Vagina (tissue), 2 donors: ENCODE data around the gene GOLGA1.

Experiments used
- POLR2A ChIP-seq, 2 donors: fragments of 450-650 bp; IDR thresholded peaks; one replicate each; pipeline ENCODE4 v1.6.1; 2017; ENCODE audit warnings: antibody characterized with exemption in 2 of 2, mild to moderate bottlenecking in 2 of 2, moderate library complexity in 2 of 2
- TF ChIP-seq, protein P1 (sequence below), 3 experiments: fragments of 450-650 bp in 2 of 3; fragments of 200-600 bp in 1 of 3; sonication (generic) in 1 of 3; IDR thresholded peaks; one replicate each; pipeline ENCODE4 v1.5.1; 2017 to 2019; ENCODE audit warnings: antibody characterized with exemption in 3 of 3, mild to moderate bottlenecking in 2 of 3, moderate library complexity in 2 of 3

DNA sequence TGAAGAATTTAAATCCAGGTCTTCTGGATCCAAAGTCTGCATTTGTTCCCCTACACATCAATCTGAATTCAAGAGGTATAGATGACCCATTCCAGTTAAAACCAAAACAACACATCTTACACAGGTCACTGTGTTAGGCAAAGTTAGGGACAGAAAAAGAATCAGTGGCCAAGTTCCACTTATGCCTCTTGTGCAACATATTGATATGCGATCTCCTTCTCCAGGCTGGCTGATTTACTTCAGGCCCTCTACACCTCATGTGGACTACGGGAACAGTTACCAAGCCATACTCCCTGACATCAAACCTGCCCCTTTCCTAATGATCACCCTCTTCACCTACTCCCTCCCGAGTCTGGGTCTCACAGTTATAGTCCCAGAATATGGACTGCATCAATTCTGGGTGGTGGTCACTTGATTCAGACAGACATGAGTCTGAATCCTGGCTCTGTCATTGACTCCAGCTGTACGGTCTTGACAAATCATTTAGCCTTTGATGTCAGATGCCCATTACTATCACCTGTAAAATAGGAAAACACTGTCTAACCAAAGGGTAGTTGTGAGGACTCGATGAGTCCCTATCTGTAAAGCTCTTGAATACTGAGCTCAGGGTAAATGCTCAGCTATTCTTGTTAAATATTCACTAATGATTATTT, 26.0 kb downstream of the GOLGA1 start:
- TF ChIP-seq, protein P1, sequence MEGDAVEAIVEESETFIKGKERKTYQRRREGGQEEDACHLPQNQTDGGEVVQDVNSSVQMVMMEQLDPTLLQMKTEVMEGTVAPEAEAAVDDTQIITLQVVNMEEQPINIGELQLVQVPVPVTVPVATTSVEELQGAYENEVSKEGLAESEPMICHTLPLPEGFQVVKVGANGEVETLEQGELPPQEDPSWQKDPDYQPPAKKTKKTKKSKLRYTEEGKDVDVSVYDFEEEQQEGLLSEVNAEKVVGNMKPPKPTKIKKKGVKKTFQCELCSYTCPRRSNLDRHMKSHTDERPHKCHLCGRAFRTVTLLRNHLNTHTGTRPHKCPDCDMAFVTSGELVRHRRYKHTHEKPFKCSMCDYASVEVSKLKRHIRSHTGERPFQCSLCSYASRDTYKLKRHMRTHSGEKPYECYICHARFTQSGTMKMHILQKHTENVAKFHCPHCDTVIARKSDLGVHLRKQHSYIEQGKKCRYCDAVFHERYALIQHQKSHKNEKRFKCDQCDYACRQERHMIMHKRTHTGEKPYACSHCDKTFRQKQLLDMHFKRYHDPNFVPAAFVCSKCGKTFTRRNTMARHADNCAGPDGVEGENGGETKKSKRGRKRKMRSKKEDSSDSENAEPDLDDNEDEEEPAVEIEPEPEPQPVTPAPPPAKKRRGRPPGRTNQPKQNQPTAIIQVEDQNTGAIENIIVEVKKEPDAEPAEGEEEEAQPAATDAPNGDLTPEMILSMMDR (IDR thresholded peaks at IDR 0.05) = no peak
- TF ChIP-seq POLR2A (IDR thresholded peaks at IDR 0.05) = no peak
